Erythroblast (primary cell): ENCODE results near the gene GCSAM.

Experiments
- GATA1 ChIP-seq: IDR thresholded peaks from 2 replicates; pipeline ENCODE4 v1.6.1; 2011; ENCODE audit warnings: low read depth, mild to moderate bottlenecking, control low read depth, low read length, moderate library complexity
- POLR2A ChIP-seq: IDR thresholded peaks from 2 replicates; pipeline ENCODE4 v1.6.1; 2011; ENCODE audit warnings: mild to moderate bottlenecking, low read length

DNA sequence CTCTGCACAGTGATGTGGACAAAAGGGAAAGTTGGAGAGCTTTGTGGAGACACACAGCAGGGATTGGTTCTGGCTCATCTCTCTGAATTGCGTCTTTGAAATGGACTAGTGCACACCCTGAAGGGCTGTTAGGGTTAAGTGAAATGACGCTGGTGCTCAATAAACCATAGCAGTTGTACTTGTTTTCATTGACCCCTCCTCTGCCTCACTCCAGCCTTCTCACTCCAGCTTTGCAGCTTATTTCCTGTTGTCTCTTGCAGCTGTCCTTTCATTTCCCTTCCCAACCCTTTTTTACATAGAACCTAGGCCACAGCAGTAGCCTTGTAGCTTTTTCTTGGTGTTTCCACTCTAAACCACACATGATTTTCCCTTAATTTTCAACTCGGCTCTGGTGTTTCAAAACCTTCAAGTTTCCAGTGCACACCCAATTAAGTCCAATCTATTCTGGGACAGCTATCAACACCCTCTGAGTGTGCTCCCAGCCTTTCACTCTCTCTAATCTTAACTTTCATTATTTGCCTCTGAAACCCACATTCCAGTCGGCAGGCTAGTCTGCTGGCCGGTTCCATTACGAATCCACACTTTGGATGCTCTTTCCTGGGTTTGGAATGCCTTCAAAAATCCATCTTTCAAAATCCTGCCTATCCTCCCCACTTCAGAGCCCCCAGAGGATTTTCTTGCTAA lies 40.4 kb downstream of the GCSAM start:
- TF ChIP-seq POLR2A, result no peak
- TF ChIP-seq GATA1, result no peak
